WTC11 (cell line): ENCODE measurements around the gene CYP2A7.

Experiments
- AFF4 ChIP-seq: sonication (generic); formaldehyde crosslinking; IDR thresholded peaks from 2 replicates; pipeline ENCODE4 v1.8.1; 2023; ENCODE audit warnings: mild to moderate bottlenecking, missing genetic modification reagents, borderline replicate concordance
- ATF6 ChIP-seq: sonication (generic); formaldehyde crosslinking; IDR thresholded peaks from 2 replicates; pipeline ENCODE4 v1.8.1; 2023; ENCODE audit warnings: mild to moderate bottlenecking, missing genetic modification reagents
- CTCF ChIP-seq: fragments of 200-600 bp; IDR thresholded peaks from 2 replicates; pipeline ENCODE4 v1.8.0; 2022; ENCODE audit warnings: antibody characterized with exemption
- FOXP4 ChIP-seq: sonication (generic); formaldehyde crosslinking; IDR thresholded peaks from 2 replicates; pipeline ENCODE4 v1.8.0; 2022; ENCODE audit warnings: mild to moderate bottlenecking, missing genetic modification reagents
- JAZF1 ChIP-seq: fragments of 250-450 bp; sonication (Bioruptor Pico); IDR thresholded peaks from 2 replicates; pipeline ENCODE4 v1.9.0; 2021; ENCODE audit warnings: moderate library complexity, mild to moderate bottlenecking, inconsistent platforms
- KAT7 ChIP-seq: sonication (generic); formaldehyde crosslinking; IDR thresholded peaks from 2 replicates; pipeline ENCODE4 v1.8.1; 2023; ENCODE audit warnings: missing genetic modification reagents, mild to moderate bottlenecking, borderline replicate concordance
- NFYB ChIP-seq: sonication (generic); formaldehyde crosslinking; conservative IDR thresholded peaks from 2 replicates; pipeline ENCODE4 v1.8.0; 2022; ENCODE audit warnings: low read depth, missing genetic modification reagents
- NR1H2 ChIP-seq: sonication (generic); formaldehyde crosslinking; IDR thresholded peaks from 2 replicates; pipeline ENCODE4 v1.9.0; 2021; ENCODE audit warnings: mild to moderate bottlenecking, moderate library complexity, missing genetic modification reagents
- NR2C2 ChIP-seq: sonication (generic); formaldehyde crosslinking; IDR thresholded peaks from 2 replicates; pipeline ENCODE4 v1.8.0; 2022; ENCODE audit warnings: mild to moderate bottlenecking, missing genetic modification reagents
- TEAD1 ChIP-seq: sonication (generic); formaldehyde crosslinking; IDR thresholded peaks from 2 replicates; pipeline ENCODE4 v1.8.0; 2022; ENCODE audit warnings: mild to moderate bottlenecking, missing genetic modification reagents
- ZBTB43 ChIP-seq: sonication (generic); formaldehyde crosslinking; IDR thresholded peaks from 2 replicates; pipeline ENCODE4 v1.8.1; 2023; ENCODE audit warnings: mild to moderate bottlenecking, missing genetic modification reagents
- ZMAT4 ChIP-seq: fragments of 250-450 bp; sonication (Bioruptor Pico); IDR thresholded peaks from 2 replicates; pipeline ENCODE4 v1.9.0; 2021; ENCODE audit warnings: mild to moderate bottlenecking
- ZNF396 ChIP-seq: fragments of 250-450 bp; sonication (Bioruptor Pico); IDR thresholded peaks from 2 replicates; pipeline ENCODE4 v1.8.0; 2021; ENCODE audit warnings: mild to moderate bottlenecking, moderate library complexity, borderline replicate concordance

- TF ChIP-seq TEAD1 (CRISPR knock-in tag) (no peak), ZNF396 (no peak), ATF6 (CRISPR knock-in tag) (no peak), NFYB (CRISPR knock-in tag) (no peak), NR2C2 (CRISPR knock-in tag) (no peak), CTCF (no peak), FOXP4 (CRISPR knock-in tag) (no peak), NR1H2 (CRISPR knock-in tag) (no peak), ZMAT4 (CRISPR knock-in tag) (no peak), JAZF1 (CRISPR knock-in tag) (no peak), KAT7 (no peak), AFF4 (CRISPR knock-in tag) (no peak), ZBTB43 (CRISPR knock-in tag) (no peak)
These were observed 39.2 kb upstream of the CYP2A7 start for GRCh38 chr19:40921005-40921897.
